Activated CD4-positive, alpha-beta T cell treated with anti-CD3 and anti-CD28 coated beads, Interleukin-2, amount 50 U/mL, for 24 hours (primary cell): Measurements from ENCODE around the gene SDE2.
"Not testable (repeated sequence)": the region's sequence is repeated elsewhere in the genome, so short reads cannot be mapped to it uniquely, and the experiment has no call there.

Source experiments
- DNase-seq, 2 donors: peaks; one replicate each; pipeline ENCODE4 v3.0.0-alpha.2; 2020; ENCODE audit warnings: low read depth in 1 of 2, low spot score in 1 of 2

The SDE2 gene

DNA sequence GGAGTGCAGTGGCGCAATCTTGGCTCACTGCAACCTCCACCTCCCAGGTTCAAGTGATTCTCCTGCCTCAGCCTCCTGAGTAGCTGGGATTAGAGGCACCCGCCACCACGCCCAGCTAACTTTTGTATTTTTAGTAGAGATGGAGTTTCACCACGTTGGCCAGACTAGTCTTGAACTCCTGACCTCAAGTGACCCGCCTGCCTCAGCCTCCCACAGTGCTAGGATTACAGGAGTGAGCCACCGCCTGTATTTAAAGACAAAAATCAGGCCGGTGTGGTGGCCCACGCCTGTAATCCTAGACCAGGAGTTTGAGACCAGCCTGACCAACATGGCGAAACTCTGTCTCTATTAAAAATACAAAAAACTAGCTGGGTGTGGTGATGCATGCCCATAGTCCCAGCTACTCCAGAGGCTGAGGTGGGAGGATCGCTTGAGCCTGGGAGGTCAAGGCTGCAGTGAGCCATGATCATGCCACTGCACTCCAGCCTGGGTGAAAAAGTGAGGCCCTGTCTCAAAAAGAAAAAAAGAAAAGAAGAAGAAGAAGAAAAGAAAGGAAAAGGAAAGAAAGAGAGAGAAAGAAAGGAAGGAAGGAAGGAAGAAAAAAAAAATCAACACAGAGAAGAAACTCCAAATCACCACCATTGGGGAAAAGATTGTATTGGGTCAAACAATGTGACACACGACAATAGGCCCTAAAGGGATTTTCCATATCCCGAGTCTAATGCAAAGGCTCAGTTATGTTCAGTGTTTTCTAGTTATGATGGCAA, 8.2 kb upstream of the SDE2 start:
- DNase-seq = not testable (repeated sequence)

- no peak for DNase-seq
These were observed 7.5 kb upstream of the SDE2 start for GRCh38 chr1:226006686-226007085.

- no peak for DNase-seq
These were observed 5.3 kb upstream of the SDE2 start for GRCh38 chr1:226004396-226004795.

DNA sequence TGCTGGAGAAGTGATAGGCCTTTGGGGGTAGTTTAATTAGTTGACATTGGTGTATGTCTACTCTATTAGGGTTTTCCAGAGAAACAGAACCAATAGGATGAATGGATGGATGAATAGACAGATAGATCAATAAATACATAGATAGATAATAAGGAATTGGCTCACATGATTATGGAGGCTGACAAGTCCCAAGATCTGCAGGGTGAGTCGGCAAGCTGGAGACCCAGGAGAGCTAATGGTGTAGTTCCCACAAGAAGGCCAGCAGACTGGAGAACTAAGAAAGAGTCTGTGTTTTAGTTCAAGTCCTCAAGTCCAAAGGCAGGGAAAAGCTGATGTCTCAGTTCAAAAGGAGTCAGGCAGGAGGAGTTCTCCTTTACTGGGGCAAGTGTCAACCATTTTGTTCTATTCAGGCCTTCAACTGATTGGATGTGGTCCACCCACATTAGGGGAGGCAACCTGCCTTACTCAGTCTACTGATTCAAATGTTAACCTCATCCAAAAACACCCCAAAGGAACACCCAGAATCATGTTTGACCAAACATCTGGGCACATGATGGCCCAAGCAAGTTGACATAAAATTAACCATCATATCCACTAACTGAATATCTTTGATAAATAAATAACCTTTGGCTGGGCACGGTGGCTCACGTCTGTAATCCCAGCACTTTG, 4.5 kb upstream of the SDE2 start:
- no peak for DNase-seq

DNA sequence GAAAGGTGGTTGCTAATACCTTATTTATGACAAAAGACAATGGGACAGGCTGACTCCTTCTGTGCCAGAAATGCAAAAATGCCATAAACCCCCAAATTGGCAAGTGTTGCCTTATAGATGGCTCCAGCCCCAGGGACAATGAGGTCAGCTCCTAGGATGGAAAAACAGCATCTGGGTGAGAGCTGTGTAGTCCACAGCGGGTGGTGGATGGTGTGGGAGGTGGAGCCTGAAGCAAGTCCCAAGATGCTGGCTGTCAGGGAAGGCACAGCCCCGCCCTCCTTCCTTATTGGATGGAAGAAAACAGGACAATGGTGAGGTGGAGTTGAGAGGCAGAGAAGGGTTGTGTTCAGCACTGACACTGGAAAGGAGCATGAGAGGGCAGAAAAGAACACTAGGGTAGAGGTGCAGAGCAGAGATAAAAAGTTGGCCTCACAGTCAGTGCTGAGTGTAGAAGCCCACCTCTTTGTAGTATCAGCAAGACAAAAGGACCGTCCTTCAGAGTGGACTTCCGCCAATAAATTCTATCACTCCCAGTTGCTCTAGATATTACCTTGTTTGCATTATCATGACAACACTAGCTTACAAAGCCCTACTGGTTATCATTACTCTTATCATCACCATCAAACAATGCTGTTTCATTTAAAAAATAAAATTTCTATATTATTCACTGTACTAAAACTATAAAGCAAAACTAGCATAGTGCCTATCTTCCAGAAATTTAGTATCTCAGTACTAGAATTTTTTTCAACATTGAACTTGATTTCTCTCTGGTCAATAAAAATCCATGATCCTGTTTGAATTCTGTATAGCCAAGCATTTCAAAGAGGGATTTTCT, 3.7 kb upstream of the SDE2 start:
- DNase-seq = no peak

- DNase-seq = peak in 1 of 2 donors; percentile 24
These were observed 3.0 kb upstream of the SDE2 start for GRCh38 chr1:226001963-226002666.

DNA sequence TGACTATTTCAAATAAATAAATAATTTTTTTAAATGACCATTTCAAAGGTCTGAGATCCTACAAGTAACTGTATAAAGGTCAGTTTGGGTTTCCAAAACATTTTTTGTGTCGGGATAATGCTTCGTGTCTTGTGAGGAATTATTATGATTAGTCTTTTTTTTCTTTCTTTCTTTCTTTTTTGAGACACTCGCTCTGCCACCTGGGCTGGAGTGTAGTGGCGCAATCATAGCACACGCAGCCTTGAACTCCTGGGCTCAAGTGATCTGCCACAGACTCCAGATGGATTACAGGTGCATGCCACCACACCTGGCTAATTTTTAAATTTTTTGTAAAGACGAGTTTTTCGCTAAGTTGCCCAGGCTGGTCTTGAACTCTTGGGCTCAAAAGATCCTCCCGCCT, 1.9 kb upstream of the SDE2 start:
- no peak for DNase-seq

DNA sequence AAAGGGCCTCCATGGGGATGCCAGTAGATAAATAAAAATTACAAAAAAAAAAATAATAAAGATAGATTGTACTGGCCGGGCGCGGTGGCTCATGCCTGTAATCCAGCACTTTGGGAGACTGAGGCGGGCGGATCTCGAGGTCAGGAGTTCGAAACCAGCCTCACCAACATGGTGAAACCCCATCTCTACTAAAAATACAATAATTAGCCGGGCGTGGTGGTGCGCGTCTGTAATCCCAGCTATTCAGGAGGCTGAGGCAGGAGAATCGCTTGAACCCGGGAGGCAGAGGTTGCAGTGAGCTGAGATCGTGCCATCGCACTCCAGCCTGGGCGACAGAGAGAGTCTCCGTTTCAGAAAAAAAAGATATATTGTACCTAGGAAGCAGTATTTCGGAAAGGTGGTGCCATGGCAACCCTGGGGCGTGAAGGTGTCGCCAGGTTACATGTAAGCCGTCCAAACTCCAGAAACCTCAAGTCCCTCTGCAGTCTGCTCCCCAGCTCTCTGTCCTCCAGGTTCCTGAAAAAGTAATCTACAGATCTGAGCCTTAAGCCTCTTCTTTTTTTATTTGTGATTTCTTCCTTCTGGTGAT, 1.4 kb upstream of the SDE2 start:
- not testable (repeated sequence) for DNase-seq

DNA sequence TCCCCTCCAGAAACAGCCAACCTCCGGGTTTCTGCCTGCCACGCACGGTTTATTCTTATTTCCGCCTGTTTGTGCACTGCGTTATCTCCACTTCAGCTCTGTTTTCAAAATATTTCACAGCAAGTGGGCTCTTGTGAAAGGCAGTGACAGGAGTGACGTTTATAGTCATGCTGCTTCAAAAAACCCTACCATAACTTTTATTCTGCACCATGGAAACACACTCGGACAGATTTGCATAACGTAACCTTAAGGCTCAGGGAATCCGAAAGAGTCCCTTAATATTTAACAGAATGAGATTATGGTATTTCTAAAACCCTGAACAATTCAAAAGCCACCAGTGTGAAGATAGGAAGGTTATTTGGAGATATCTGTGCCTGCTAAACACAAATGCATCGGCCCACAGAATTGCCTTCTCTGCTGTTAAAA, 782 bp upstream of the SDE2 start:
- DNase-seq = peak in 1 of 2 donors; percentile 26

GRCh38 chr1:225998560-225999226, 450 bp downstream of the SDE2 start:
- no peak for DNase-seq

GRCh38 chr1:225996946-225997545, 2.1 kb downstream of the SDE2 start:
- no peak for DNase-seq

GRCh38 chr1:225995919-225996864, 3.0 kb downstream of the SDE2 start:
- DNase-seq = no peak

DNA sequence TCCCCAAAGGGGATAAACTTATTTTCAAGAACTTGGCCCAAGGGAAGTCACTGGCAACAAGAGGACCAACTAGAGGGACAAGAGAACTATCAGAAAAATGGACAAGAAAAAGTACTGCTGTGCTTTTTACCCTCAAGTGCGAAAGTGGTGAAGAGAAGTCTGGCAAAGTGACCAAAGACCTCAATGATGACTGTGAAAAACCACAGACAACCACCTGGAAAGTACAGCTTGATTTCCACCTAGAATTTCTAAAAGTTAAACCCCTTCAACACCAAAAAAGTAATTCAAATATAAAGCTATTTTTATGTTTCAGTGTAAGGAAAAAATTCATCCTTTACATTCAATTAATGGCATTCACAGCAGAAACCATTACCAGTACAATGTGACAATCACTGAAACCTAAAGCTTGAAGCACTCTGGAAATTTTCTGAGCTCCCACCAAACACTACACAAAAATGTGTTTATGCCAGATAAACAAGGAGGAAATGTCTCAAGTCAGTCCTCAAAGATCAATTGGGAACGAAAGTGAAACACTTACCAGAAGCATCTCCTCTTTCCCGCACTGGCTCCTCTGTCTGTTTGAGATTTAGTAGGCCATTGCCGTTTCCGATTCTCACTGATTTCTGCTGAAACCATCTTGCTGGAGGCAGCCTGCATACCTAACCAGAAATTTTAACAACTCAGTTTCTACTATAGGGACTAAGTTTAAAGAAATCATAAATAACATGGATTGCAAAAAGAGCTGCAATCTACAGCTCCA, 8.3 kb downstream of the SDE2 start:
- no peak for DNase-seq

GRCh38 chr1:225987491-225988316, 11.4 kb downstream of the SDE2 start:
- no peak for DNase-seq

DNA sequence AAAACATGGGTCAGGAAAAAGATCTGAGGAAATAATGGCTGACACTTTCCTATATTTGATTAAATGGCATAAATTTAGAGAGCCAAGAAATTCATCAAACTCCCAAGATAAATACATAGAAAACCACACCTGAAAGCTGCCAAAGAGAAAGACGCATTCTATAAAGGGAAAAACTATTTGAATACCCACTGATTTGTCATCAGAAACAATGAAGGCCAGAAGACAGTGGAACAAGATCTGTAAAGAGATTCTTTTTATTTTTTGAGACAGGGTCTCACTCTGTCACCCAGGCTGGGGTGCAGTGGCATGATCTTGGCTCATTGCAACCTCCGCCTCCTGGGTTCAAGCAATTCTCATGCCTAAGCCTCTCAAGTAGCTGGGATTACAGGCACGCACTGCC, 17.4 kb downstream of the SDE2 start:
- DNase-seq = no peak

DNA sequence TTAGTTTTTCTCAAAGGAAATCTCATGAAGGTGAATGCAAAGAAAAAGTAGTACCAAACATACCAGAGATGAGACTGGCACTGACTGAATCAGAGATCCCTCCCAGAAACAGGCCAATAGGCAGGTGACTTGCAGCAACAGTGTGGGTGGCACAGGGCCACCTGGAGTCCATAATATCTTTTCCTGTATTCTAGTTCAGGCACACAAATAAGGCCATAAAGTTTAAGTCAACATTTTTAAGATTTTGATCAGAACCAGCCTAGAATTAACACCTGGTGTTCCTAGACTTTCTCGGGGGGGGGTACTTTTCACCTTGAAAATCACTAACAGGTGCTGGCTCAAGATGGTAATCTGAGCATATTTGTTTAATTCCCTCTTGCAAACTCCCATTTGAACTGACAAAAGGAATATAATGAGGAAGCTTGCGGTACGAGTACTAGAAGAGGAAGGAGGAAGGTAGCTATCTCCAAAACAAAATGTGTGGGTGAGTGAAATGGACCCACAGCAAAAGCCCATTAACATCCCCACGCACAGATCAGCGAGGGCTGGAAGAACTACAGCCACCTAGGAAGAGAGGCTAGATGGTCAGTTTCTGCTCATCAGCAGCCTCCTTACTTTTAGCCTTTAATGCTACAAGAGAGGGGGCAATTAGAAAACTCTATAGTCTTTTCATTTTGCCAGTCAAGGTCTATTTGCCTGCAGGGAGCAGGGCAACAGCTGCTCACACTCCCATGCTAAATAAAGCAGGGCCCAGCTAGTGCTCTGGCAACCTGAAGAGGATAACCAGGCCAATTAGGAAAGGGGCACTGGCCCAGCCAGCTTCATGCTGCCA, 18.9 kb downstream of the SDE2 start:
- no peak for DNase-seq
